ENCODE results near the gene POLR2A.

The POLR2A gene

DNA sequence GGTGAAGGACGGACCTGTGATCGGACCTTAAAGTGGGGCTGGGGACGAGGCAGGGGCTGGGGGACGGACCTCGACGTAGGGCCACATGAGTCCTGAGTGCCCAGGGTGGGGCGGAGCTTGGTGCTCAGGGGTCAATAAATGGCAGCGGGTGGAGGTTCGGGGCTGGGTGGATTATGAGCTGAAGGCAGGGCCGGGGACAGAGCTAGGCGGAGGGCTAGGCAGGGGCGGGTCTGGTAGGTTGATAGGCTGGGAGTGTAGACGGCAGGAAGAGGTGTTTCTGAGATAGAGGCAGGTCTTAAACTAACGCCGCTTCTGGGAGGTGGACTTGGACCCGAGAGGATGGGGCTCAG is 38.6 kb upstream of the POLR2A start:
- POLR2A ChIA-PET: interaction anchor here (0.8 to 2.7 kb wide), 12 partner anchors 9 to 116 kb away, joined by 3 to 17 read pairs (median 6); partner anchors contain the start of genes NEURL4, POLR2A, TMEM102 and TMEM256

DNA sequence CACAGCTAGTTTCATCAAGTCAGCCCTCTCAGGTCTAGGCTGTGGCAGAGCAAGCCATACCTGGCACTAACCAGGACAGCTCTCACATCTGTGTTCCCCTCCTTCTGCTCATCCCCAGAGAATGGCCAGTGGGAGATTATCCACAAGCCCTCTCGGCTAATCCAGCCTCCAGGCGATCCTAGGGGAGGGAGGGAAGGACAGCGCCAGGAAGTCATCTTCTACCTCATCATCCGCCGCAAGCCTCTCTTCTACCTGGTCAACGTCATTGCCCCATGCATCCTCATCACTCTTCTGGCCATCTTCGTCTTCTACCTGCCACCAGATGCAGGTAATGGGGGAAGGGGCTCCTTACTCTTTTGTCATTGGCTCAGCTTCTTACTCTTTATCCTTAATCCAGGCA is 35.7 kb upstream of the POLR2A start:
- ChIA-PET POLR2A (no interaction called here), CTCF (interaction anchor here (1.9 kb wide), 1 partner anchor 11 kb away, joined by 5 read pairs; no protein-coding TSS in a partner anchor)
- Histone ChIP-seq H3K4me1 (ENCODE audit: control insufficient read depth, insufficient read depth, low read length) (peaks cover 13% of the 10 kb centered on the region), H3K9me3 (ENCODE audit: control insufficient read depth, insufficient read depth, low read depth, low read length) (no peaks in the 10 kb centered on the region), H3K4me3 (ENCODE audit: low read depth, low read length) (no peak overlapping the region), H3K27ac (ENCODE audit: extremely low read depth, low read depth, low read length) (no peak overlapping the region), H3K36me3 (ENCODE audit: control insufficient read depth in 2 of 2, insufficient read depth in 1 of 2, low read length in 2 of 2) (no peaks in the 10 kb centered on the region; a peak in 1 of 3 replicates)
- TF ChIP-seq ZNF155 (tag by site-specific recombination; IDR thresholded peaks at IDR 0.05) (no peak), GLI2 (tag by site-specific recombination; IDR thresholded peaks at IDR 0.05; ENCODE audit: borderline replicate concordance, low read depth) (no peak), TRIM28 (IDR thresholded peaks at IDR 0.05; ENCODE audit: borderline replicate concordance, low read length) (no peak), ZNF302 (tag by site-specific recombination; IDR thresholded peaks at IDR 0.05; ENCODE audit: low read depth) (no peak), ZNF529 (tag by site-specific recombination; IDR thresholded peaks at IDR 0.05; ENCODE audit: insufficient replicate concordance) (no peak), ZNF37A (tag by site-specific recombination; IDR thresholded peaks at IDR 0.05) (no peak), ZNF701 (tag by site-specific recombination; IDR thresholded peaks at IDR 0.05) (no peak), HOXD13 (CRISPR knock-in tag; IDR thresholded peaks at IDR 0.05; ENCODE audit: borderline replicate concordance) (no peak), REPIN1 (tag by site-specific recombination; IDR thresholded peaks at IDR 0.05; ENCODE audit: low read depth) (no peak)

More for the DNA sequence above, 38.6 kb upstream of the POLR2A start:
- no peaks in the 10 kb centered on the region for H3K9me3 ChIP-seq (ENCODE audit: control insufficient read depth, insufficient read depth, low read depth, low read length)
- peaks cover 16% of the 10 kb centered on the region for H3K4me1 ChIP-seq (ENCODE audit: control insufficient read depth, insufficient read depth, low read length)
- TF ChIP-seq GLI2 (tag by site-specific recombination; IDR thresholded peaks at IDR 0.05; ENCODE audit: borderline replicate concordance, low read depth) (no peak), ZNF335 (tag by site-specific recombination; conservative IDR thresholded peaks at IDR 0.05) (peak; percentile 7), SP2 (tag by site-specific recombination; IDR thresholded peaks at IDR 0.05) (peak; percentile 88), SP3 (tag by site-specific recombination; IDR thresholded peaks at IDR 0.05) (peak; percentile 62), ZBTB8A (tag by site-specific recombination; IDR thresholded peaks at IDR 0.05) (peak; percentile 42; the same call in 1 of the 2 replicates), ZNF423 (tag by site-specific recombination; IDR thresholded peaks at IDR 0.05) (0 out of 2 replicates have a peak, but pooled peaks have one; percentile 8), ZNF777 (tag by site-specific recombination; IDR thresholded peaks at IDR 0.05; ENCODE audit: borderline replicate concordance) (peak; percentile 79; the same call in 1 of the 2 replicates), KLF1 (tag by site-specific recombination; IDR thresholded peaks at IDR 0.05) (peak; percentile 88), FEZF1 (tag by site-specific recombination; IDR thresholded peaks at IDR 0.05) (no peak)
- TF ChIP-seq, protein P1, sequence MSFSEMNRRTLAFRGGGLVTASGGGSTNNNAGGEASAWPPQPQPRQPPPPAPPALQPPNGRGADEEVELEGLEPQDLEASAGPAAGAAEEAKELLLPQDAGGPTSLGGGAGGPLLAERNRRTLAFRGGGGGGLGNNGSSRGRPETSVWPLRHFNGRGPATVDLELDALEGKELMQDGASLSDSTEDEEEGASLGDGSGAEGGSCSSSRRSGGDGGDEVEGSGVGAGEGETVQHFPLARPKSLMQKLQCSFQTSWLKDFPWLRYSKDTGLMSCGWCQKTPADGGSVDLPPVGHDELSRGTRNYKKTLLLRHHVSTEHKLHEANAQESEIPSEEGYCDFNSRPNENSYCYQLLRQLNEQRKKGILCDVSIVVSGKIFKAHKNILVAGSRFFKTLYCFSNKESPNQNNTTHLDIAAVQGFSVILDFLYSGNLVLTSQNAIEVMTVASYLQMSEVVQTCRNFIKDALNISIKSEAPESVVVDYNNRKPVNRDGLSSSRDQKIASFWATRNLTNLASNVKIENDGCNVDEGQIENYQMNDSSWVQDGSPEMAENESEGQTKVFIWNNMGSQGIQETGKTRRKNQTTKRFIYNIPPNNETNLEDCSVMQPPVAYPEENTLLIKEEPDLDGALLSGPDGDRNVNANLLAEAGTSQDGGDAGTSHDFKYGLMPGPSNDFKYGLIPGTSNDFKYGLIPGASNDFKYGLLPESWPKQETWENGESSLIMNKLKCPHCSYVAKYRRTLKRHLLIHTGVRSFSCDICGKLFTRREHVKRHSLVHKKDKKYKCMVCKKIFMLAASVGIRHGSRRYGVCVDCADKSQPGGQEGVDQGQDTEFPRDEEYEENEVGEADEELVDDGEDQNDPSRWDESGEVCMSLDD (tag by site-specific recombination; IDR thresholded peaks at IDR 0.05): peak; percentile 43; the same call in 1 of the 2 replicates
- H3K36me3 ChIP-seq (ENCODE audit: control insufficient read depth in 2 of 2, insufficient read depth in 1 of 2, low read length in 2 of 2): no peaks in the 10 kb centered on the region; a peak in 1 of 3 replicates
- CTCF ChIA-PET: interaction anchor here (0.5 to 2.5 kb wide), 7 partner anchors 9 to 116 kb away, joined by 3 to 13 read pairs (median 3); partner anchors contain the start of gene TMEM256
- no peak overlapping the region; the same call in 1 of the 2 replicates for H3K27ac ChIP-seq (ENCODE audit: extremely low read depth, low read depth, low read length)
- H3K4me3 ChIP-seq (ENCODE audit: low read depth, low read length): peak overlapping the region; percentile 57

DNA sequence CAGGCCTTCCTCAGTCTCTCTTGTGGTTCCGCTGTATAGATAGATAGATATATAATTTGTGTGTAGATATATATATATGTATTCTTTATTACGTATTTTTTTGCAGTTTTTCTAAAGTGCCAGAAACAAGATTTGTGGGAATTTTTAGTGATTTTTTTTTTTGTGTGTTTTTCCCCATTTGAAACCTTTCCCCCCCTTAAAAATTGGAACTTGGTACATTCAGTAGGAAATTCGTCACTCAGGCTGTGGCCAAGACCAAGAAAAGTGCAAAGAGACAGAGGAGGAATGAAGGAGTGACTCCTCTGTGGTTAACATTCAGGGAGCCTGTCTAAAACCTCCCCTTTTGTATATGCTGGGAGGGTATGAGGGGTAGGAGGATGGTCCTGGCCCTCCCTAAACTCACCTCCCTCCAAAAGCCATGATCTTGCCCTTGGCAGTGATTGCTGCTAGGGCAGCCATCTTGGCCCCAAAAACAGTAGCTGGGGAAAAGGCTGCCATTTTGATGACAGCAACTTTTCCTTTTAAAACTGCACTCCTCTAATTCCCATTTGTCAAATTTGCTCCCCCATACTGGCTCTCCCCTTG is 24.1 kb upstream of the POLR2A start:
- TF ChIP-seq WT1 (tag by site-specific recombination; IDR thresholded peaks at IDR 0.05) (peak; percentile 76), ZNF639 (tag by site-specific recombination; IDR thresholded peaks at IDR 0.05) (no peak), YY2 (tag by site-specific recombination; IDR thresholded peaks at IDR 0.05) (peak; percentile 51; the same call in 1 of the 2 replicates), SP3 (tag by site-specific recombination; IDR thresholded peaks at IDR 0.05) (no peak)
- TF ChIP-seq, protein P2, sequence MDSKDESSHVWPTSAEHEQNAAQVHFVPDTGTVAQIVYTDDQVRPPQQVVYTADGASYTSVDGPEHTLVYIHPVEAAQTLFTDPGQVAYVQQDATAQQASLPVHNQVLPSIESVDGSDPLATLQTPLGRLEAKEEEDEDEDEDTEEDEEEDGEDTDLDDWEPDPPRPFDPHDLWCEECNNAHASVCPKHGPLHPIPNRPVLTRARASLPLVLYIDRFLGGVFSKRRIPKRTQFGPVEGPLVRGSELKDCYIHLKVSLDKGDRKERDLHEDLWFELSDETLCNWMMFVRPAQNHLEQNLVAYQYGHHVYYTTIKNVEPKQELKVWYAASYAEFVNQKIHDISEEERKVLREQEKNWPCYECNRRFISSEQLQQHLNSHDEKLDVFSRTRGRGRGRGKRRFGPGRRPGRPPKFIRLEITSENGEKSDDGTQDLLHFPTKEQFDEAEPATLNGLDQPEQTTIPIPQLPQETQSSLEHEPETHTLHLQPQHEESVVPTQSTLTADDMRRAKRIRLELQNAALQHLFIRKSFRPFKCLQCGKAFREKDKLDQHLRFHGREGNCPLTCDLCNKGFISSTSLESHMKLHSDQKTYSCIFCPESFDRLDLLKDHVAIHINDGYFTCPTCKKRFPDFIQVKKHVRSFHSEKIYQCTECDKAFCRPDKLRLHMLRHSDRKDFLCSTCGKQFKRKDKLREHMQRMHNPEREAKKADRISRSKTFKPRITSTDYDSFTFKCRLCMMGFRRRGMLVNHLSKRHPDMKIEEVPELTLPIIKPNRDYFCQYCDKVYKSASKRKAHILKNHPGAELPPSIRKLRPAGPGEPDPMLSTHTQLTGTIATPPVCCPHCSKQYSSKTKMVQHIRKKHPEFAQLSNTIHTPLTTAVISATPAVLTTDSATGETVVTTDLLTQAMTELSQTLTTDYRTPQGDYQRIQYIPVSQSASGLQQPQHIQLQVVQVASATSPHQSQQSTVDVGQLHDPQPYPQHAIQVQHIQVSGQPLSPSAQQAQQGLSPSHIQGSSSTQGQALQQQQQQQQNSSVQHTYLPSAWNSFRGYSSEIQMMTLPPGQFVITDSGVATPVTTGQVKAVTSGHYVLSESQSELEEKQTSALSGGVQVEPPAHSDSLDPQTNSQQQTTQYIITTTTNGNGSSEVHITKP (tag by site-specific recombination; IDR thresholded peaks at IDR 0.05): peak; percentile 80
- Histone ChIP-seq H3K4me3 (ENCODE audit: low read depth, low read length) (no peak overlapping the region), H3K9me3 (ENCODE audit: control insufficient read depth, insufficient read depth, low read depth, low read length) (no peaks in the 10 kb centered on the region), H3K4me1 (ENCODE audit: control insufficient read depth, insufficient read depth, low read length) (no peaks in the 10 kb centered on the region), H3K36me3 (ENCODE audit: control insufficient read depth in 2 of 2, insufficient read depth in 1 of 2, low read length in 2 of 2) (peaks cover 3 to 30% of the 10 kb centered on the region in 2 experiments; a peak in 2 of 3 replicates), H3K27ac (ENCODE audit: extremely low read depth, low read depth, low read length) (no peak overlapping the region)
- CTCF ChIA-PET: no interaction called here
- POLR2A ChIA-PET: no interaction called here

Data from HEK293 (cell line).